Stimulated activated naive CD8-positive, alpha-beta T cell treated with anti-CD3 and anti-CD28 coated beads, Interleukin-15, amount 100 ng/mL, for 72 hours (primary cell): ENCODE results near the gene PKN1.
"Not testable (repeated sequence)": the region's sequence is repeated elsewhere in the genome, so short reads cannot be mapped to it uniquely, and the experiment has no call there.

ENCODE experiments used
- ATAC-seq: fragments of 150-1000 bp; cut with Tn5 transposase; 2 replicates; pipeline ENCODE4 v1.10.0; 2021; ENCODE audit warnings: mild to moderate bottlenecking, moderate library complexity
- DNase-seq, 2 donors: peaks; one replicate each; pipeline ENCODE4 v3.0.0; 2021 to 2022
- H3K27ac Mint-ChIP-seq, 2 donors: one replicate each; pipeline ENCODE4 v1.8.0; 2022; ENCODE audit warnings: mild to moderate bottlenecking in 2 of 2, mixed read lengths in 2 of 2, moderate library complexity in 2 of 2
- H3K27me3 Mint-ChIP-seq: one replicate; pipeline ENCODE4 v1.8.0; 2022; ENCODE audit warnings: mixed read lengths
- H3K4me1 Mint-ChIP-seq: one replicate; pipeline ENCODE4 v1.8.0; 2022; ENCODE audit warnings: mild to moderate bottlenecking, mixed read lengths
- H3K4me3 Mint-ChIP-seq, 2 donors: one replicate each; pipeline ENCODE4 v1.8.0; 2022; ENCODE audit warnings: mild to moderate bottlenecking in 2 of 2, mixed read lengths in 2 of 2, moderate library complexity in 1 of 2
- H3K9me3 Mint-ChIP-seq, 2 donors: one replicate each; pipeline ENCODE4 v1.8.0; 2022; ENCODE audit warnings: mixed read lengths in 2 of 2

Gene PKN1

GRCh38 chr19:14402332-14403144, 30.6 kb upstream of the PKN1 start:
- H3K4me3 Mint-ChIP-seq = no peak overlapping the region
- H3K9me3 Mint-ChIP-seq = peaks cover 0 to 5% of the 10 kb centered on the region in 2 donors
- H3K27me3 Mint-ChIP-seq = no peaks in the 10 kb centered on the region
- H3K4me1 Mint-ChIP-seq = peaks cover 45% of the 10 kb centered on the region
- H3K27ac Mint-ChIP-seq = peak overlapping the region in 1 of 2 donors; percentile 80
- no peak for DNase-seq
- ATAC-seq = no peak

DNA sequence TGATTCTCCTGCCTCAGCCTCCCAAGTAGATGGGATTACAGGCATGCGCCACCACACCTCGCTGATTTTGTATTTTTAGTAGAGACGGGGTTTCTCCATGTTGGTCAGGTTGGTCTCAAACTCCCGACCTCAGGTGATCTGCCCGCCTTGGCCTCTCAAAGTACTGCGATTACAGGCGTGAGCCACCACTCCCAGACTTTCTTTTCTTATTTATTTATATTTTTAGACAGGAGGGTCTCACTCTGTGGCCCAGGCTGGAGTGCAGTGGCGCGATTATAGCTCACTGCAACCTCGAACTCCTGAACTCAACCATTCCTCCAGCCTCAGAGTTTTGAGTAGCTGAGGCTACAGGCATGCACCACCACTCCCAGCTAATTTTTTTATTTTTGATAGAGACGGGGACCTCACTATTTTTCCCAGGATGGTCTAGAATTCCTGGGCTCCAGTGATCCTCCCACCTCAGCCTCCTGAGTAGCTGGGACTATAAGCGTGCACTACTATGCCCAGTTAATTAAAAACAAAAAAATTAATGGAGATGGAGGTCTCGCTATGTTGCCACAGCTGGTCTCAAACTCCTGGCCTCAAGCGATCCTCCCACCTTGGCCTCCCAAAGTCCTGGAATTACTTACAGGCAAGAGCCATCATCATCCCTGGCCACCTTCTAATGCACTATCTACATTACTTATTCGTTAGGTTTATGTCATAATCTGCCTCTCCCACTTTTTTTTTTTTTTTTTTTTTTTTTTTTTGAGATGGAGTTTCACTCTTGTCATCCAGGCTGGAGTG, 29.8 kb upstream of the PKN1 start:
- H3K4me1 Mint-ChIP-seq = peaks cover 47% of the 10 kb centered on the region
- peak overlapping the region in 1 of 2 donors; percentile 85 for H3K27ac Mint-ChIP-seq
- not testable (repeated sequence) for H3K9me3 Mint-ChIP-seq, ATAC-seq, H3K27me3 Mint-ChIP-seq, DNase-seq, H3K4me3 Mint-ChIP-seq

- no peak for ATAC-seq
- no peak for DNase-seq
- H3K4me1 Mint-ChIP-seq = peaks cover 56% of the 10 kb centered on the region
- peaks cover 0 to 5% of the 10 kb centered on the region in 2 donors for H3K9me3 Mint-ChIP-seq
- H3K4me3 Mint-ChIP-seq = no peak overlapping the region
- H3K27me3 Mint-ChIP-seq = no peaks in the 10 kb centered on the region
- H3K27ac Mint-ChIP-seq = peak overlapping the region in 1 of 2 donors; percentile 79
These were observed 28.8 kb upstream of the PKN1 start for GRCh38 chr19:14404312-14404711.

- Mint-ChIP-seq H3K4me1 (peaks cover 66% of the 10 kb centered on the region), H3K4me3 (peak overlapping the region in 1 of 2 donors; percentile 37), H3K9me3 (peaks cover 0 to 5% of the 10 kb centered on the region in 2 donors), H3K27me3 (no peaks in the 10 kb centered on the region), H3K27ac (peak overlapping the region in 1 of 2 donors; percentile 79)
- DNase-seq (peak in 1 of 2 donors; percentile 55), ATAC-seq (no peak)
These were observed 27.7 kb upstream of the PKN1 start for GRCh38 chr19:14405380-14405757.

DNA sequence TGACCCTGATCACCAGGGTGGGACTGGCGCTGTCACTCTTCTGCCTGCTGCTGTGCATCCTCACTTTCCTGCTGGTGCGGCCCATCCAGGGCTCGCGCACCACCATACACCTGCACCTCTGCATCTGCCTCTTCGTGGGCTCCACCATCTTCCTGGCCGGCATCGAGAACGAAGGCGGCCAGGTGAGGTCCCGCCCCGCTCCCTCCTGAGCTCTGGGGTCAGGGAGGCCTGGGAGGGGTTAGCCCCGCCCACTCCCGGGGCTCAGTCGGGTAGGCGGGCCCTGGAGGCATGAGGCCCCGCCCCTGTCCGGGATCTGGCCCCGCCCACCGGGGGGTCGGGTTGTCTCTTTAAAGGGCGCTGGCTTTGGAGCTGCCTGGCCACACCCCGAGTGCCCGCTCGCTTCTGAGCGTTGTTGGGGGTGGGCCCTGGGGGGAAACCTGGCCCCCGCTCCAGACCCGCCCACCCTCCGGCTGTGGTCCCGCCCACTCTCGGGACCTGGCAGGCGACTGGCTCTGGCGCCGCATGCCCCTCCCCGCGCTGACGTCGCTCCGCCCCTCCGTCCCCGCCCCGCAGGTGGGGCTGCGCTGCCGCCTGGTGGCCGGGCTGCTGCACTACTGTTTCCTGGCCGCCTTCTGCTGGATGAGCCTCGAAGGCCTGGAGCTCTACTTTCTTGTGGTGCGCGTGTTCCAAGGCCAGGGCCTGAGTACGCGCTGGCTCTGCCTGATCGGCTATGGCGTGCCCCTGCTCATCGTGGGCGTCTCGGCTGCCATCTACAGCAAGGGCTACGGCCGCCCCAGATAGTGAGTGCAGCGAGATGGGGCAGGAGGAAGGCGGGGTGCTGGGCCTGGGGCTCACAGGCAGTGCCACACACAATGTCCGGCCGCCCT, 27.1 kb upstream of the PKN1 start:
- Mint-ChIP-seq H3K4me1 (peaks cover 68% of the 10 kb centered on the region), H3K9me3 (peaks cover 0 to 5% of the 10 kb centered on the region in 2 donors), H3K27ac (peak overlapping the region in 1 of 2 donors; percentile 92), H3K4me3 (peak overlapping the region in 1 of 2 donors; percentile 66), H3K27me3 (no peaks in the 10 kb centered on the region)
- DNase-seq (peak; percentile 93 to 98), ATAC-seq (peak; percentile 70)

GRCh38 chr19:14406645-14407401, 26.3 kb upstream of the PKN1 start:
- Mint-ChIP-seq H3K27ac (peak overlapping the region in 1 of 2 donors; percentile 92), H3K27me3 (no peaks in the 10 kb centered on the region), H3K4me3 (peak overlapping the region in 1 of 2 donors; percentile 52), H3K4me1 (peaks cover 71% of the 10 kb centered on the region), H3K9me3 (peaks cover 0 to 5% of the 10 kb centered on the region in 2 donors)
- ATAC-seq (no peak), DNase-seq (no peak)

DNA sequence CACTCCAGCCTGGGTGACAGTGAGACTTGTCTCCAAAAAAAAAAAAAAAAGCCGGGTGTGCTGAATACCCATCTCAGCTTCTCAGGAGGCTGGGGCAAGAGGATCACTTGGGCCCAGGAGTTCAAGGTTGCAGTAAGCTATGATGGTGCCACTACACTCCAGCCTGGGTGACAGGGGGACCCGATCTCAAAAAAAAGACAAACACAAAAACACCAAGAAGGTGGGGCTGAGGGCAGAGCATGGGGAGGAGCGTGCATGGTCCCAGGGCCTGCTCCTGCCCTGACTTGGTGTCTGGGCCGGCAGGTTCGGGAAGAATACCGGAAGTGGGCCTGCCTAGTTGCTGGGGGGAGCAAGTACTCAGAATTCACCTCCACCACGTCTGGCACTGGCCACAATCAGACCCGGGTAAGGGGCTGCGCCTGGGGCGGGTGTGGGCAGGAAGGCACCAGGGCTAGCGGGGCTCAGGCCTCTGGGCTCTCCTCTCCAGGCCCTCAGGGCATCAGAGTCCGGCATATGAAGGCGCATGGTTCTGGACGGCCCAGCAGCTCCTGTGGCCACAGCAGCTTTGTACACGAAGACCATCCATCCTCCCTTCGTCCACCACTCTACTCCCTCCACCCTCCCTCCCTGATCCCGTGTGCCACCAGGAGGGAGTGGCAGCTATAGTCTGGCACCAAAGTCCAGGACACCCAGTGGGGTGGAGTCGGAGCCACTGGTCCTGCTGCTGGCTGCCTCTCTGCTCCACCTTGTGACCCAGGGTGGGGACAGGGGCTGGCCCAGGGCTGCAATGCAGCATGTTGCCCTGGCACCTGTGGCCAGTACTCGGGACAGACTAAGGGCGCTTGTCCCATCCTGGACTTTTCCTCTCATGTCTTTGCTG, 25.3 kb upstream of the PKN1 start:
- no peaks in the 10 kb centered on the region for H3K9me3 Mint-ChIP-seq
- ATAC-seq = no peak
- no peaks in the 10 kb centered on the region for H3K27me3 Mint-ChIP-seq
- H3K27ac Mint-ChIP-seq = peak overlapping the region in 1 of 2 donors; percentile 97
- H3K4me3 Mint-ChIP-seq = no peak overlapping the region
- peaks cover 81% of the 10 kb centered on the region for H3K4me1 Mint-ChIP-seq
- no peak for DNase-seq

DNA sequence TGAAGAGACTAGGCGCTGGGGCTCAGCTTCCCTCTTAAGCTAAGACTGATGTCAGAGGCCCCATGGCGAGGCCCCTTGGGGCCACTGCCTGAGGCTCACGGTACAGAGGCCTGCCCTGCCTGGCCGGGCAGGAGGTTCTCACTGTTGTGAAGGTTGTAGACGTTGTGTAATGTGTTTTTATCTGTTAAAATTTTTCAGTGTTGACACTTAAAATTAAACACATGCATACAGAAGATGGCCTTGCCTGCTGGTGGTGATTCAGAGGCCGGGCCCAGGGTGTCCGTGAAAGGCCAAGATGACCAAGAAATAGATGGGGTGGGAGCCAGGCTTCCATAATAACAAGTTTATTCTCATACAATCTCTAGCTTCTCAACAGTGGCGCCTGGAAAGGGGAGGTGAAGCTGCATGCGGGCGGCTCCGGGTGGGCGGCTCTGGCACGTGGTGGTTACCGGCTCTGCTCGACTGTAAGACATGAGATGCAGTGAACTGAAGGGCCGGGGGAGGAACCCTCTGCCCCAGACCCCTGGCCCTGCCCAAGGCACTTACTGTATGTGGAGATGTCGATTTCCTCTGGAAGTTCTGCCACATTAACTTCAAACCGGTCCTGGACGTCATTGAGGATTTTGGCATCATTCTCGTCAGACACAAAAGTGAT, 24.5 kb upstream of the PKN1 start:
- H3K4me1 Mint-ChIP-seq = peaks cover 89% of the 10 kb centered on the region
- H3K27me3 Mint-ChIP-seq = no peaks in the 10 kb centered on the region
- peak overlapping the region in 1 of 2 donors; percentile 97 for H3K27ac Mint-ChIP-seq
- ATAC-seq (no peak), DNase-seq (no peak)
- H3K4me3 Mint-ChIP-seq = no peak overlapping the region
- H3K9me3 Mint-ChIP-seq = no peaks in the 10 kb centered on the region

GRCh38 chr19:14409146-14410023, 23.7 kb upstream of the PKN1 start:
- Mint-ChIP-seq H3K4me3 (peak overlapping the region in 1 of 2 donors; percentile 41), H3K27me3 (no peaks in the 10 kb centered on the region), H3K27ac (peak overlapping the region; percentile 52 to 97), H3K4me1 (peaks cover 90% of the 10 kb centered on the region), H3K9me3 (no peaks in the 10 kb centered on the region)
- ATAC-seq (no peak), DNase-seq (no peak)

- Mint-ChIP-seq H3K4me3 (peak overlapping the region in 1 of 2 donors; percentile 55), H3K27ac (peak overlapping the region in 1 of 2 donors; percentile 97), H3K4me1 (peaks cover 92% of the 10 kb centered on the region), H3K27me3 (no peaks in the 10 kb centered on the region), H3K9me3 (no peaks in the 10 kb centered on the region)
- ATAC-seq (peak; percentile 25), DNase-seq (no peak)
These were observed 22.7 kb upstream of the PKN1 start for GRCh38 chr19:14410091-14411051.

- Mint-ChIP-seq H3K4me1 (peaks cover 93% of the 10 kb centered on the region), H3K9me3 (no peaks in the 10 kb centered on the region), H3K27ac (peak overlapping the region; percentile 46 to 97), H3K27me3 (no peaks in the 10 kb centered on the region), H3K4me3 (peak overlapping the region in 1 of 2 donors; percentile 55)
- DNase-seq (no peak), ATAC-seq (no peak)
These were observed 21.8 kb upstream of the PKN1 start for GRCh38 chr19:14411161-14411937.
